ENCODE measurements around the gene ABCB9. TPM values are rescaled to one million over a fixed set of nuclear protein-coding genes. Genes with fewer than 3 reads are reported as not detected.

ABCB9 gene
- total RNA-seq, 3 donors from 2014 or later = 0.96 to 8.6 (median 6.2) TPM

- Histone ChIP-seq H3K27ac (no peak overlapping the region), H3K36me3 (no peaks in the 10 kb centered on the region), H3K27me3 (no peaks in the 10 kb centered on the region), H3K4me1 (no peaks in the 10 kb centered on the region), H3K9me3 (no peaks in the 10 kb centered on the region), H3K4me3 (no peak overlapping the region)
- intact Hi-C loops (cut with DNase I; ENCODE audit: low total_unique reads) = no loop called here
- DNase-seq (ENCODE audit: low spot score in 2 of 2) = no peak
- no peak for TF ChIP-seq CTCF (IDR thresholded peaks at IDR 0.05)
- TF ChIP-seq POLR2A (IDR thresholded peaks at IDR 0.05) = no peak
- no peak for TF ChIP-seq POLR2AphosphoS5 (IDR thresholded peaks at IDR 0.05)
These were observed 35.2 kb upstream of the ABCB9 start for GRCh38 chr12:123001464-123001863.

GRCh38 chr12:123000578-123000977 is 34.3 kb upstream of the ABCB9 start:
- H3K4me3 ChIP-seq = no peak overlapping the region
- no peaks in the 10 kb centered on the region for H3K9me3 ChIP-seq
- H3K36me3 ChIP-seq = no peaks in the 10 kb centered on the region
- no peaks in the 10 kb centered on the region for H3K4me1 ChIP-seq
- H3K27ac ChIP-seq = no peak overlapping the region
- intact Hi-C loops (cut with DNase I; ENCODE audit: low total_unique reads) = no loop called here
- H3K27me3 ChIP-seq = no peaks in the 10 kb centered on the region
- no peak for TF ChIP-seq CTCF (IDR thresholded peaks at IDR 0.05)
- no peak for TF ChIP-seq POLR2AphosphoS5 (IDR thresholded peaks at IDR 0.05)
- TF ChIP-seq POLR2A (IDR thresholded peaks at IDR 0.05) = no peak
- DNase-seq (ENCODE audit: low spot score in 2 of 2) = no peak

- intact Hi-C loops (cut with DNase I; ENCODE audit: low total_unique reads) = no loop called here
These were observed 33.7 kb upstream of the ABCB9 start for GRCh38 chr12:122999986-123000420.

GRCh38 chr12:122999196-122999946 is 33.1 kb upstream of the ABCB9 start:
- peaks cover 0 to 3% of the 10 kb centered on the region in 2 donors for H3K4me1 ChIP-seq
- no peak overlapping the region for H3K4me3 ChIP-seq
- no peaks in the 10 kb centered on the region for H3K27me3 ChIP-seq
- intact Hi-C loops (cut with DNase I; ENCODE audit: low total_unique reads) = no loop called here
- no peaks in the 10 kb centered on the region for H3K36me3 ChIP-seq
- no peaks in the 10 kb centered on the region for H3K9me3 ChIP-seq
- H3K27ac ChIP-seq = no peak overlapping the region
- no peak for DNase-seq (ENCODE audit: low spot score in 2 of 2)
- no peak for TF ChIP-seq POLR2AphosphoS5 (IDR thresholded peaks at IDR 0.05)
- no peak for TF ChIP-seq CTCF (IDR thresholded peaks at IDR 0.05)
- no peak for TF ChIP-seq POLR2A (IDR thresholded peaks at IDR 0.05)

More at GRCh38 chr12:122999986-123000420, 33.7 kb upstream of the ABCB9 start:
- Histone ChIP-seq H3K4me3 (no peak overlapping the region), H3K9me3 (no peaks in the 10 kb centered on the region), H3K27ac (no peak overlapping the region), H3K27me3 (no peaks in the 10 kb centered on the region), H3K4me1 (peaks cover 0 to 3% of the 10 kb centered on the region in 2 donors), H3K36me3 (no peaks in the 10 kb centered on the region)
- DNase-seq (ENCODE audit: low spot score in 2 of 2) = no peak
- TF ChIP-seq POLR2AphosphoS5 (IDR thresholded peaks at IDR 0.05) = no peak
- TF ChIP-seq CTCF (IDR thresholded peaks at IDR 0.05) = no peak
- TF ChIP-seq POLR2A (IDR thresholded peaks at IDR 0.05) = no peak

- H3K9me3 ChIP-seq = no peaks in the 10 kb centered on the region
- intact Hi-C loops (cut with DNase I; ENCODE audit: low total_unique reads) = no loop called here
- H3K36me3 ChIP-seq = no peaks in the 10 kb centered on the region
- H3K27ac ChIP-seq = no peak overlapping the region
- peaks cover 0 to 3% of the 10 kb centered on the region in 2 donors for H3K4me1 ChIP-seq
- DNase-seq (ENCODE audit: low spot score in 2 of 2) = no peak
- no peak overlapping the region for H3K4me3 ChIP-seq
- TF ChIP-seq CTCF (IDR thresholded peaks at IDR 0.05) (no peak), POLR2A (IDR thresholded peaks at IDR 0.05) (no peak), POLR2AphosphoS5 (IDR thresholded peaks at IDR 0.05) (no peak)
- H3K27me3 ChIP-seq = no peaks in the 10 kb centered on the region
These were observed 32.1 kb upstream of the ABCB9 start for GRCh38 chr12:122998316-122998715.
